Thymus (tissue), 11 donors: ENCODE measurements around the gene PARD3. TPM values are rescaled to one million over a fixed set of nuclear protein-coding genes. Genes with fewer than 3 reads are reported as not detected.
A peak's percentile ranks its signal among the peaks of the same experiment; 100 is the strongest.

Source experiments
- DNase-seq, 9 donors: peaks; one replicate each; pipeline ENCODE4 v3.0.0-alpha.2; 2013; ENCODE audit warnings: low spot score in 9 of 9, low read depth in 6 of 9, missing footprints in 1 of 9
- H3K27ac ChIP-seq, 2 donors: one replicate each; pipeline ENCODE4 v1.5.1; 2013; ENCODE audit warnings: control low read depth in 1 of 2, low read depth in 1 of 2, low read length in 1 of 2, mild to moderate bottlenecking in 1 of 2, moderate library complexity in 1 of 2
- H3K27me3 ChIP-seq, 2 donors: one replicate each; pipeline ENCODE4 v1.5.1; 2013; ENCODE audit warnings: low read length in 1 of 2; ENCODE audit not compliant: control insufficient read depth in 2 of 2, insufficient read depth in 1 of 2
- H3K36me3 ChIP-seq, 2 donors: one replicate each; pipeline ENCODE4 v1.5.1; 2013; ENCODE audit warnings: low read length in 1 of 2, mild to moderate bottlenecking in 1 of 2, moderate library complexity in 1 of 2; ENCODE audit not compliant: control insufficient read depth in 2 of 2, insufficient read depth in 2 of 2
- H3K4me1 ChIP-seq, 2 donors: one replicate each; pipeline ENCODE4 v1.5.1; 2013; ENCODE audit warnings: low read length in 2 of 2; ENCODE audit not compliant: control insufficient read depth in 2 of 2, insufficient read depth in 2 of 2
- H3K4me3 ChIP-seq, 2 donors: one replicate each; pipeline ENCODE4 v1.5.1; 2013; ENCODE audit warnings: low read length in 2 of 2, control low read depth in 1 of 2, mild to moderate bottlenecking in 1 of 2
- H3K9me3 ChIP-seq, 2 donors: one replicate each; pipeline ENCODE4 v1.5.1; 2013; ENCODE audit warnings: low read length in 1 of 2, mild to moderate bottlenecking in 1 of 2; ENCODE audit not compliant: control insufficient read depth in 2 of 2, insufficient read depth in 1 of 2
- WGBS: extraction: QIAGEN DNeasy Blood & Tissue Kit; methylation state at CpG from one replicate; pipeline ENCODE4 v1.1.7; 2013; 5-methylcytosine and 5-hydroxymethylcytosine counted together
- polyA plus RNA-seq: library from polyadenylated mRNA; stranded (reverse); fragments of 200-250 nt; gene quantifications from one replicate; pipeline ENCODE4 v1.2.3, GENCODE V29; 2013
- total RNA-seq: library from RNA; stranded (reverse); fragments of 120-200 nt; gene quantifications from one replicate; pipeline ENCODE4 v1.2.4, GENCODE V29; 2013
- donor health status: healthy.

PARD3 gene
- total and polyA plus RNA-seq, 2 donors, result 13.3 to 23.5 TPM

- DNase-seq, result no peak
- H3K27ac ChIP-seq, result no peak overlapping the region
Measured at GRCh38 chr10:34119456-34119855, 695.6 kb downstream of the PARD3 start.

GRCh38 chr10:34116681-34117271 lies 698.3 kb downstream of the PARD3 start:
- Histone ChIP-seq H3K27ac (no peak overlapping the region), H3K4me1 (peaks cover 1 to 6% of the 10 kb centered on the region in 2 donors), H3K4me3 (no peak overlapping the region), H3K36me3 (no peaks in the 10 kb centered on the region), H3K27me3 (no peaks in the 10 kb centered on the region), H3K9me3 (no peaks in the 10 kb centered on the region)
- WGBS, result 90% methylated on average over 16 of the region's 16 CpGs
- no peak for DNase-seq

More at GRCh38 chr10:34119456-34119855, 695.6 kb downstream of the PARD3 start:
- Histone ChIP-seq H3K9me3 (no peaks in the 10 kb centered on the region), H3K4me1 (peaks cover 5 to 10% of the 10 kb centered on the region in 2 donors), H3K27me3 (no peaks in the 10 kb centered on the region), H3K4me3 (no peak overlapping the region), H3K36me3 (no peaks in the 10 kb centered on the region)
- WGBS, result 93% methylated on average over 25 of the region's 25 CpGs

- H3K36me3 ChIP-seq, result no peaks in the 10 kb centered on the region
- 90% methylated on average over 6 of the region's 6 CpGs for WGBS
- no peak overlapping the region for H3K4me3 ChIP-seq
- H3K9me3 ChIP-seq, result no peaks in the 10 kb centered on the region
- no peak overlapping the region for H3K27ac ChIP-seq
- H3K4me1 ChIP-seq, result peaks cover 0 to 1% of the 10 kb centered on the region in 2 donors
- no peaks in the 10 kb centered on the region for H3K27me3 ChIP-seq
- DNase-seq, result peak in 1 of 9 donors; percentile 21
Measured at GRCh38 chr10:34116220-34116641, 698.9 kb downstream of the PARD3 start.

GRCh38 chr10:34114914-34115313 lies 700.2 kb downstream of the PARD3 start:
- no peak overlapping the region for H3K27ac ChIP-seq
- H3K9me3 ChIP-seq, result no peaks in the 10 kb centered on the region
- WGBS, result 91% methylated on average over 10 of the region's 10 CpGs
- H3K4me1 ChIP-seq, result no peaks in the 10 kb centered on the region
- H3K27me3 ChIP-seq, result no peaks in the 10 kb centered on the region
- DNase-seq, result no peak
- H3K36me3 ChIP-seq, result peaks cover 0 to 6% of the 10 kb centered on the region in 2 donors
- H3K4me3 ChIP-seq, result no peak overlapping the region

GRCh38 chr10:34113504-34114225 lies 701.4 kb downstream of the PARD3 start:
- H3K4me3 ChIP-seq, result no peak overlapping the region
- no peak for DNase-seq
- H3K27me3 ChIP-seq, result no peaks in the 10 kb centered on the region
- H3K9me3 ChIP-seq, result no peaks in the 10 kb centered on the region
- H3K27ac ChIP-seq, result no peak overlapping the region
- peaks cover 0 to 6% of the 10 kb centered on the region in 2 donors for H3K36me3 ChIP-seq
- H3K4me1 ChIP-seq, result no peaks in the 10 kb centered on the region
- WGBS, result 92% methylated on average over 6 of the region's 6 CpGs

GRCh38 chr10:34112171-34112782 lies 702.8 kb downstream of the PARD3 start:
- H3K4me1 ChIP-seq, result no peaks in the 10 kb centered on the region
- no peak overlapping the region for H3K4me3 ChIP-seq
- H3K36me3 ChIP-seq, result peaks cover 0 to 6% of the 10 kb centered on the region in 2 donors
- DNase-seq, result no peak
- no peak overlapping the region for H3K27ac ChIP-seq
- 91% methylated on average over 6 of the region's 6 CpGs for WGBS
- H3K27me3 ChIP-seq, result no peaks in the 10 kb centered on the region
- H3K9me3 ChIP-seq, result no peaks in the 10 kb centered on the region

- 96% methylated on average over 10 of the region's 10 CpGs for WGBS
- Histone ChIP-seq H3K4me3 (no peak overlapping the region), H3K27ac (no peak overlapping the region), H3K4me1 (no peaks in the 10 kb centered on the region), H3K9me3 (no peaks in the 10 kb centered on the region), H3K36me3 (peaks cover 0 to 6% of the 10 kb centered on the region in 2 donors), H3K27me3 (no peaks in the 10 kb centered on the region)
- no peak for DNase-seq
Measured at GRCh38 chr10:34111179-34111578, 703.9 kb downstream of the PARD3 start.

- whole genome bisulfite sequencing, result 92% methylated on average over 20 of the region's 20 CpGs
- Histone ChIP-seq H3K36me3 (peaks cover 0 to 6% of the 10 kb centered on the region in 2 donors), H3K27me3 (no peaks in the 10 kb centered on the region), H3K9me3 (no peaks in the 10 kb centered on the region), H3K27ac (no peak overlapping the region), H3K4me1 (peaks cover 0 to 2% of the 10 kb centered on the region in 2 donors), H3K4me3 (no peak overlapping the region)
- no peak for DNase-seq
Measured at GRCh38 chr10:34109952-34110702, 705.0 kb downstream of the PARD3 start.
